Measurements from ENCODE around the gene MEX3D.

DNA sequence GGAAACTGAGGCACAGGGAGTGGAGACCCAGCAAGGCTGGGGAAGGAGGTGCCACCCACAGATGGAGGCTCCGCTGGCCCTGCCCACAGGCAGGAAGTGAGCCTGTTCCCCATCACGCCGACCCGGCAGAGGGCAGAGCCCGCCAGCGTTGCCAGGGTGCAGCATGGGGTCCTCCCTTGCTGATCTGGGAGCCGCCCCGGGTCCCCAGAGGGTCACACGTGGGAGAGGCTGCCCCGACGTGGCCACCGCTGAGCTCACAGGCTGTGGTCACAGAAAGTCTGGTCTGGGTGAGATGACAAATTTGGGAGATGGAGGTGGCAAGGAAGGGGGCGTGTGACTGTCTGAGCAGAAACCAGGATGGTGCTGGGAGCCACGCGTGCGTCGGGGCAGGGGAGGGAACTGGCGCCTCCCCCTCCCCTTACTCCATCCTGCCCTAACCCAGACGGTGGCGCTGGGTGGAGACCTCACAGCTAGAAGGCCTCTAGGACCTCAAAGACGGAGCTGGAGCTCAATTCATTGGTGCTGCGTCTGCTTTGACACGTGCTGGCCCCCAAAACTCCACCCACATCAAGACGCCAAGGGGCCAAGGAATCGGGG is 7.7 kb downstream of the MEX3D start:
- TF ChIP-seq, protein P1, sequence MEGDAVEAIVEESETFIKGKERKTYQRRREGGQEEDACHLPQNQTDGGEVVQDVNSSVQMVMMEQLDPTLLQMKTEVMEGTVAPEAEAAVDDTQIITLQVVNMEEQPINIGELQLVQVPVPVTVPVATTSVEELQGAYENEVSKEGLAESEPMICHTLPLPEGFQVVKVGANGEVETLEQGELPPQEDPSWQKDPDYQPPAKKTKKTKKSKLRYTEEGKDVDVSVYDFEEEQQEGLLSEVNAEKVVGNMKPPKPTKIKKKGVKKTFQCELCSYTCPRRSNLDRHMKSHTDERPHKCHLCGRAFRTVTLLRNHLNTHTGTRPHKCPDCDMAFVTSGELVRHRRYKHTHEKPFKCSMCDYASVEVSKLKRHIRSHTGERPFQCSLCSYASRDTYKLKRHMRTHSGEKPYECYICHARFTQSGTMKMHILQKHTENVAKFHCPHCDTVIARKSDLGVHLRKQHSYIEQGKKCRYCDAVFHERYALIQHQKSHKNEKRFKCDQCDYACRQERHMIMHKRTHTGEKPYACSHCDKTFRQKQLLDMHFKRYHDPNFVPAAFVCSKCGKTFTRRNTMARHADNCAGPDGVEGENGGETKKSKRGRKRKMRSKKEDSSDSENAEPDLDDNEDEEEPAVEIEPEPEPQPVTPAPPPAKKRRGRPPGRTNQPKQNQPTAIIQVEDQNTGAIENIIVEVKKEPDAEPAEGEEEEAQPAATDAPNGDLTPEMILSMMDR (conservative IDR thresholded peaks at IDR 0.05): no peak
- no peak for TF ChIP-seq ZFX (IDR thresholded peaks at IDR 0.05)

All from C4-2B (cell line).